HCT116 (cell line): ENCODE data around the gene CHEK2. TPM values are rescaled to one million over a fixed set of nuclear protein-coding genes. Genes with fewer than 3 reads are reported as not detected.

ENCODE experiments used
- ATAC-seq: fragments of 200-7000 bp; cut with Tn5 transposase; 2 replicates; pipeline ENCODE4 v1.9.1; 2020; ENCODE audit warnings: mild to moderate bottlenecking, moderate library complexity
- BruUV-seq: library from RNA; stranded (reverse); fragments of 400-500 nt; replicated peaks from 2 replicates; lab custom pipeline; 2021; lab: Mats Ljungman, UMichigan
- CTCF ChIA-PET: fragments of 300-600 bp; sonication (Branson Sonifier 250); formaldehyde crosslinking; loops from one replicate; lab custom pipeline; 2021; ENCODE audit warnings: antibody characterized with exemption; lab: Charles Lee
- POLR2A ChIA-PET: fragments of 300-600, 350-600 bp; sonication (Branson Sonifier 250); formaldehyde crosslinking; loops from one replicate; lab custom pipeline; 2021; ENCODE audit warnings: antibody characterized with exemption; lab: Charles Lee
- RAD21 ChIA-PET, 2 experiments: fragments of 300-600 bp; sonication (Branson Sonifier 250); formaldehyde crosslinking; loops; one replicate each; lab custom pipeline; 2023; ENCODE audit warnings: low total read pairs in 2 of 2; ENCODE audit not compliant: uncharacterized antibody in 2 of 2, unreplicated experiment in 2 of 2, low non-redundant PET in 1 of 2; lab: Charles Lee
- DNase-seq: peaks from one replicate; pipeline ENCODE4 v3.0.0-alpha.2; 2010; ENCODE audit warnings: low read depth, low spot score
- H2AFZ ChIP-seq: fragments of 200-600 bp; shearing (Covaris generic), sonication (generic); 2 replicates; pipeline ENCODE4 v1.6.1; 2017; ENCODE audit warnings: low read depth, mixed run types, mixed read lengths, antibody characterized with exemption, low read length; ENCODE audit not compliant: poor library complexity, severe bottlenecking
- H3K27ac ChIP-seq: 2 replicates; pipeline ENCODE4 v1.5.1; 2012; ENCODE audit warnings: low read depth, low read length
- H3K27me3 ChIP-seq: fragments of 200-600 bp; sonication (generic); 2 replicates; pipeline ENCODE4 v1.6.1; 2016; ENCODE audit warnings: mixed run types, low read length, mixed read lengths; ENCODE audit not compliant: insufficient read depth
- H3K36me3 ChIP-seq, 2 experiments: fragments of 200-500 bp in 1 of 2; fragments of 200-600 bp in 1 of 2; sonication (Bioruptor generic) in 1 of 2; sonication (generic) in 1 of 2; 2 replicates each; pipeline versions ENCODE4 v1.5.1 to v1.6.1; 2014 to 2016; ENCODE audit warnings: low read length in 2 of 2, inconsistent platforms in 1 of 2, mixed read lengths in 1 of 2, mixed run types in 1 of 2; ENCODE audit not compliant: insufficient read depth in 2 of 2, control insufficient read depth in 1 of 2
- H3K4me1 ChIP-seq, 2 experiments: fragments of 200-600 bp in 1 of 2; sonication (generic) in 1 of 2; 2 replicates each; pipeline versions ENCODE4 v1.5.1 to v1.6.1; 2012 to 2017; ENCODE audit warnings: low read length in 2 of 2, inconsistent platforms in 1 of 2, mild to moderate bottlenecking in 1 of 2, mixed read lengths in 1 of 2, mixed run types in 1 of 2, moderate library complexity in 1 of 2; ENCODE audit not compliant: insufficient read depth in 2 of 2, control insufficient read depth in 1 of 2
- H3K4me2 ChIP-seq: fragments of 200-600 bp; sonication (generic); 2 replicates; pipeline ENCODE4 v1.6.1; 2017; ENCODE audit warnings: mixed run types, low read length, mixed read lengths
- H3K4me3 ChIP-seq, 2 experiments: fragments of 200-600 bp in 1 of 2; sonication (generic) in 1 of 2; replicated peaks in 1 of 2; 2 replicates each; pipeline ENCODE4 v1.5.1; 2011 to 2016; ENCODE audit warnings: low read length in 2 of 2, control low read depth in 1 of 2, low read depth in 1 of 2, mild to moderate bottlenecking in 1 of 2, mixed read lengths in 1 of 2, mixed run types in 1 of 2
- H3K79me2 ChIP-seq: fragments of 200-600 bp; sonication (generic); 2 replicates; pipeline ENCODE4 v1.6.1; 2017; ENCODE audit warnings: mild to moderate bottlenecking, mixed run types, low read length, moderate library complexity, mixed read lengths; ENCODE audit not compliant: insufficient read depth
- H3K9ac ChIP-seq: fragments of 200-600 bp; sonication (generic); 2 replicates; pipeline ENCODE4 v1.6.1; 2016; ENCODE audit warnings: low read length, mixed read lengths
- H3K9me2 ChIP-seq: fragments of 200-600 bp; sonication (generic), shearing (Covaris generic); 2 replicates; pipeline ENCODE4 v1.6.1; 2017; ENCODE audit warnings: mixed run types, mild to moderate bottlenecking, moderate library complexity; ENCODE audit not compliant: insufficient read depth
- H3K9me3 ChIP-seq, 2 experiments: fragments of 200-500 bp in 1 of 2; fragments of 200-600 bp in 1 of 2; sonication (Bioruptor generic) in 1 of 2; sonication (generic) in 1 of 2; 2 replicates each; pipeline ENCODE4 v1.6.1; 2014 to 2017; ENCODE audit warnings: low read length in 2 of 2, mixed read lengths in 2 of 2, inconsistent platforms in 1 of 2, low read depth in 1 of 2, mild to moderate bottlenecking in 1 of 2, mixed run types in 1 of 2, moderate library complexity in 1 of 2; ENCODE audit not compliant: control insufficient read depth in 1 of 2, insufficient read depth in 1 of 2
- H4K20me1 ChIP-seq: fragments of 200-600 bp; sonication (generic), shearing (Covaris generic); 2 replicates; pipeline ENCODE4 v1.6.1; 2017; ENCODE audit warnings: mixed run types, mild to moderate bottlenecking, moderate library complexity; ENCODE audit not compliant: insufficient read depth
- CTCF ChIP-seq, 3 experiments: fragments of 200-600 bp in 1 of 3; sonication (generic) in 1 of 3; IDR thresholded peaks in 2 of 3; conservative IDR thresholded peaks in 1 of 3; 2 replicates each; pipeline ENCODE4 v1.5.1; 2012 to 2017; ENCODE audit warnings: low read depth in 2 of 3, low read length in 2 of 3, antibody characterized with exemption in 1 of 3, borderline replicate concordance in 1 of 3, control low read depth in 1 of 3, mild to moderate bottlenecking in 1 of 3, mixed read lengths in 1 of 3, mixed run types in 1 of 3, moderate library complexity in 1 of 3; ENCODE audit not compliant: insufficient read depth in 1 of 3
- EGR1 ChIP-seq: IDR thresholded peaks from 2 replicates; pipeline ENCODE4 v1.6.1; 2012; ENCODE audit warnings: low read depth
- EZH2 ChIP-seq: fragments of 200-600 bp; sonication (generic); IDR thresholded peaks from 2 replicates; pipeline ENCODE4 v1.6.1; 2017; ENCODE audit warnings: antibody characterized with exemption, mixed run types
- EZH2phosphoT487 ChIP-seq: fragments of 200-600 bp; IDR thresholded peaks from 2 replicates; pipeline ENCODE4 v1.6.1; 2018; ENCODE audit warnings: antibody characterized with exemption, borderline replicate concordance
- JUND ChIP-seq: IDR thresholded peaks from 2 replicates; pipeline ENCODE4 v1.6.1; 2012
- RAD21 ChIP-seq: IDR thresholded peaks from 2 replicates; pipeline ENCODE4 v1.6.1; 2012; ENCODE audit warnings: low read depth, mild to moderate bottlenecking
- REST ChIP-seq: IDR thresholded peaks from 2 replicates; pipeline ENCODE4 v1.6.1; 2012; ENCODE audit warnings: low read depth
- SIN3A ChIP-seq: IDR thresholded peaks from 2 replicates; pipeline ENCODE4 v1.6.1; 2012; ENCODE audit warnings: low read depth
- SRF ChIP-seq: IDR thresholded peaks from 2 replicates; pipeline ENCODE4 v1.6.1; 2012; ENCODE audit warnings: low read depth
- TCF7L2 ChIP-seq: IDR thresholded peaks from 2 replicates; pipeline ENCODE4 v1.7.0; 2011; ENCODE audit warnings: borderline replicate concordance, inconsistent platforms; ENCODE audit not compliant: insufficient read depth, insufficient read length; ENCODE audit errors: extremely low read depth
- ZBTB33 ChIP-seq: IDR thresholded peaks from 2 replicates; pipeline ENCODE4 v1.6.1; 2011; ENCODE audit warnings: mild to moderate bottlenecking, low read length, moderate library complexity; ENCODE audit not compliant: insufficient replicate concordance; ENCODE audit errors: extremely low read depth
- ZFX ChIP-seq: fragments of 450-650 bp; IDR thresholded peaks from 2 replicates; pipeline ENCODE4 v1.6.1; 2017
- ZNF274 ChIP-seq: fragments of 200-500 bp; sonication (Bioruptor generic); IDR thresholded peaks from 2 replicates; pipeline ENCODE4 v1.6.1; 2014; ENCODE audit warnings: mild to moderate bottlenecking, low read depth, low read length, inconsistent platforms
- intact Hi-C: fragments of 100-400 bp; cut with micrococcal nuclease; formaldehyde crosslinking; loops from 2 replicates; pipeline ENCODE4 v1.10.0; 2022
- total RNA-seq: library from RNA; stranded (reverse); gene quantifications from one replicate; pipeline ENCODE4 v1.2.1, GENCODE V29; 2021; ENCODE audit not compliant: unreplicated experiment

Gene CHEK2
- total RNA-seq, 1 experiment from 2014 or later = 47.1 TPM

- H3K27me3 ChIP-seq = no peaks in the 10 kb centered on the region
- no peak overlapping the region for H2AFZ ChIP-seq
- H3K36me3 ChIP-seq = no peaks in the 10 kb centered on the region
- H3K4me2 ChIP-seq = no peak overlapping the region
- ChIA-PET CTCF (no interaction called here), RAD21 (no interaction called here), POLR2A (no interaction called here)
- H3K9me2 ChIP-seq = no peaks in the 10 kb centered on the region
- no peaks in the 10 kb centered on the region for H3K79me2 ChIP-seq
- intact Hi-C loops = no loop called here
- no peaks in the 10 kb centered on the region for H3K9me3 ChIP-seq
- DNase-seq (no peak), ATAC-seq (no peak)
- TF ChIP-seq ZFX (no peak), ZBTB33 (no peak), SRF (no peak), JUND (no peak), TCF7L2 (no peak), EZH2 (no peak), ZNF274 (no peak), RAD21 (no peak), EZH2phosphoT487 (no peak), CTCF (IDR thresholded peaks at IDR 0.05 in 2 of 3, conservative IDR thresholded peaks at IDR 0.05 in 1 of 3; ENCODE audit: borderline replicate concordance in 1 of 3, insufficient read depth in 1 of 3, low read depth in 2 of 3, low read length in 2 of 3) (no peak), REST (no peak), SIN3A (no peak), EGR1 (no peak)
- H3K4me1 ChIP-seq = no peaks in the 10 kb centered on the region
- no TSS peak for BruUV-seq
- H4K20me1 ChIP-seq = no peaks in the 10 kb centered on the region
- no peak overlapping the region for H3K4me3 ChIP-seq
- no peak overlapping the region for H3K9ac ChIP-seq
- H3K27ac ChIP-seq = no peak overlapping the region
Observed at GRCh38 chr22:28656181-28656580, 85.4 kb downstream of the CHEK2 start.
